WTC11 (cell line): Measurements from ENCODE around the gene EIF2S1. TPM values are rescaled to one million over a fixed set of nuclear protein-coding genes. Genes with fewer than 3 reads are reported as not detected.

Source experiments
- ATAC-seq: fragments of 200-7000 bp; cut with Tn5 transposase; 2 replicates; pipeline ENCODE4 v1.10.0; 2021; ENCODE audit warnings: mild to moderate bottlenecking, moderate library complexity
- CTCF ChIA-PET: fragments of 300-600 bp; sonication (Branson Sonifier 250); formaldehyde crosslinking; loops from one replicate; lab custom pipeline; 2021; ENCODE audit warnings: antibody characterized with exemption; lab: Charles Lee
- POLR2A ChIA-PET: fragments of 350-600 bp; sonication (Branson Sonifier 250); formaldehyde crosslinking; loops from one replicate; lab custom pipeline; 2021; ENCODE audit warnings: antibody characterized with exemption; lab: Charles Lee
- DNase-seq: peaks from one replicate; pipeline ENCODE4 v3.0.0; 2021; ENCODE audit warnings: low spot score
- H3K27ac Mint-ChIP-seq: 2 replicates; pipeline ENCODE4 v1.8.0; 2021; ENCODE audit warnings: mixed read lengths
- H3K27me3 Mint-ChIP-seq: 2 replicates; pipeline ENCODE4 v1.8.0; 2021; ENCODE audit warnings: low read depth, mild to moderate bottlenecking, moderate library complexity, mixed read lengths
- H3K36me3 Mint-ChIP-seq: 2 replicates; pipeline ENCODE4 v1.8.0; 2021; ENCODE audit warnings: mixed read lengths
- H3K4me1 Mint-ChIP-seq: 2 replicates; pipeline ENCODE4 v1.8.0; 2022; ENCODE audit warnings: mixed read lengths
- H3K4me3 Mint-ChIP-seq: 2 replicates; pipeline ENCODE4 v1.8.0; 2021; ENCODE audit warnings: mild to moderate bottlenecking, moderate library complexity, mixed read lengths
- H3K9me3 Mint-ChIP-seq: 2 replicates; pipeline ENCODE4 v1.8.0; 2021; ENCODE audit warnings: mixed read lengths
- AFF4 ChIP-seq: sonication (generic); formaldehyde crosslinking; IDR thresholded peaks from 2 replicates; pipeline ENCODE4 v1.8.1; 2023; ENCODE audit warnings: mild to moderate bottlenecking, missing genetic modification reagents, borderline replicate concordance
- CBFB ChIP-seq: sonication (generic); formaldehyde crosslinking; IDR thresholded peaks from 2 replicates; pipeline ENCODE4 v1.8.1; 2022; ENCODE audit warnings: mild to moderate bottlenecking, low read depth, missing genetic modification reagents
- CTCF ChIP-seq: fragments of 200-600 bp; IDR thresholded peaks from 2 replicates; pipeline ENCODE4 v1.8.0; 2022; ENCODE audit warnings: antibody characterized with exemption
- EMX1 ChIP-seq: fragments of 250-450 bp; sonication (Bioruptor Pico); IDR thresholded peaks from 2 replicates; pipeline ENCODE4 v1.8.0; 2021; ENCODE audit warnings: mild to moderate bottlenecking
- ETV6 ChIP-seq: sonication (generic); formaldehyde crosslinking; IDR thresholded peaks from 2 replicates; pipeline ENCODE4 v1.8.1; 2022; ENCODE audit warnings: mild to moderate bottlenecking, missing genetic modification reagents
- FOXP4 ChIP-seq: sonication (generic); formaldehyde crosslinking; IDR thresholded peaks from 2 replicates; pipeline ENCODE4 v1.8.0; 2022; ENCODE audit warnings: mild to moderate bottlenecking, missing genetic modification reagents
- IRF2 ChIP-seq: sonication (generic); formaldehyde crosslinking; IDR thresholded peaks from 2 replicates; pipeline ENCODE4 v1.8.0; 2022; ENCODE audit warnings: low read depth, missing genetic modification reagents, borderline replicate concordance
- KAT7 ChIP-seq: sonication (generic); formaldehyde crosslinking; IDR thresholded peaks from 2 replicates; pipeline ENCODE4 v1.8.1; 2023; ENCODE audit warnings: missing genetic modification reagents, mild to moderate bottlenecking, borderline replicate concordance
- NR1H2 ChIP-seq: sonication (generic); formaldehyde crosslinking; IDR thresholded peaks from 2 replicates; pipeline ENCODE4 v1.9.0; 2021; ENCODE audit warnings: mild to moderate bottlenecking, moderate library complexity, missing genetic modification reagents
- NR3C1 ChIP-seq: sonication (generic); formaldehyde crosslinking; conservative IDR thresholded peaks from 2 replicates; pipeline ENCODE4 v1.8.1; 2023; ENCODE audit warnings: low read depth, mild to moderate bottlenecking, missing genetic modification reagents
- OVOL2 ChIP-seq: fragments of 250-450 bp; sonication (Bioruptor Pico); IDR thresholded peaks from 2 replicates; pipeline ENCODE4 v1.9.0; 2021; ENCODE audit warnings: mild to moderate bottlenecking, borderline replicate concordance
- ZNF219 ChIP-seq: sonication (generic); formaldehyde crosslinking; IDR thresholded peaks from 2 replicates; pipeline ENCODE4 v1.8.0; 2023; ENCODE audit warnings: missing genetic modification reagents, mild to moderate bottlenecking, borderline replicate concordance
- ZNF263 ChIP-seq: sonication (generic); formaldehyde crosslinking; IDR thresholded peaks from 2 replicates; pipeline ENCODE4 v1.8.1; 2022; ENCODE audit warnings: low read depth, mild to moderate bottlenecking, moderate library complexity, missing genetic modification reagents
- total RNA-seq: library from RNA; stranded (reverse); gene quantifications from 3 replicates; pipeline ENCODE4 v1.2.3, GENCODE V29; 2021
- TF ChIP-seq, protein P1 (sequence below): sonication (generic); formaldehyde crosslinking; IDR thresholded peaks from 2 replicates; pipeline ENCODE4 v1.8.1; 2022; ENCODE audit warnings: missing genetic modification reagents, borderline replicate concordance
- TF ChIP-seq, protein P2 (sequence below): fragments of 250-450 bp; sonication (Bioruptor Pico); IDR thresholded peaks from 2 replicates; pipeline ENCODE4 v1.9.0; 2021; ENCODE audit warnings: mild to moderate bottlenecking
- TF ChIP-seq, protein P3 (sequence below): sonication (generic); formaldehyde crosslinking; IDR thresholded peaks from 2 replicates; pipeline ENCODE4 v1.8.1; 2022; ENCODE audit warnings: low read depth, missing genetic modification reagents, borderline replicate concordance

Gene EIF2S1
- total RNA-seq, 1 experiment from 2014 or later, result 137 TPM

DNA sequence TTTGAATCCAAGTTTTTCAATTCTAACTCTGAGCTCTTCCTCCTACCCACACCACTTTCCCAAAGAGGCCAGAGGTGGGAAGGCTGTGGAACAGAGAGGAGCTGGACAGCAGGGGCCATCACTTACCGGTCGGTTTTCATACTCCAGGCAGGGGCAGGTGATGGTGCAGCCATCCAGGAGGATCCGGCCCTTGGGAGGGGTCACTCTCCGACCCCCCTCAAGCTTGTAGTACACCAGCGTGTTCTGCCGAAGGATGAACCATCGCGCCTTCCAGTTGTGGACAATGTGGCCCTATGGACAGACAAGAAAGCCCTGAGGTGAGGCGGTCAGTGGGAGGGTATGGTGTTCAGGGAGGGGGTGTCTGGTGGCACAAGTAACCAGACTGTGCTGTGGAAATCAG lies 37.4 kb downstream of the EIF2S1 start:
- H3K27ac Mint-ChIP-seq, result no peak overlapping the region
- H3K27me3 Mint-ChIP-seq, result no peaks in the 10 kb centered on the region
- no peak for TF ChIP-seq CTCF
- no peak for TF ChIP-seq ZNF219 (CRISPR knock-in tag)
- no peak for TF ChIP-seq NR1H2 (CRISPR knock-in tag)
- TF ChIP-seq ETV6 (CRISPR knock-in tag), result no peak
- no peak for TF ChIP-seq AFF4 (CRISPR knock-in tag)
- TF ChIP-seq, protein P1, sequence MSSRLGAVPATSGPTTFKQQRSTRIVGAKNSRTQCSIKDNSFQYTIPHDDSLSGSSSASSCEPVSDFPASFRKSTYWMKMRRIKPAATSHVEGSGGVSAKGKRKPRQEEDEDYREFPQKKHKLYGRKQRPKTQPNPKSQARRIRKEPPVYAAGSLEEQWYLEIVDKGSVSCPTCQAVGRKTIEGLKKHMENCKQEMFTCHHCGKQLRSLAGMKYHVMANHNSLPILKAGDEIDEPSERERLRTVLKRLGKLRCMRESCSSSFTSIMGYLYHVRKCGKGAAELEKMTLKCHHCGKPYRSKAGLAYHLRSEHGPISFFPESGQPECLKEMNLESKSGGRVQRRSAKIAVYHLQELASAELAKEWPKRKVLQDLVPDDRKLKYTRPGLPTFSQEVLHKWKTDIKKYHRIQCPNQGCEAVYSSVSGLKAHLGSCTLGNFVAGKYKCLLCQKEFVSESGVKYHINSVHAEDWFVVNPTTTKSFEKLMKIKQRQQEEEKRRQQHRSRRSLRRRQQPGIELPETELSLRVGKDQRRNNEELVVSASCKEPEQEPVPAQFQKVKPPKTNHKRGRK (CRISPR knock-in tag), result no peak
- no peak for TF ChIP-seq ZNF263 (CRISPR knock-in tag)
- POLR2A ChIA-PET, result no interaction called here
- DNase-seq (no peak), ATAC-seq (no peak)
- H3K4me3 Mint-ChIP-seq, result no peak overlapping the region
- CTCF ChIA-PET, result interaction anchor here (0.7 to 1.4 kb wide), 3 partner anchors 23 to 298 kb away, joined by 3 to 4 read pairs (median 3); no protein-coding TSS in a partner anchor
- H3K9me3 Mint-ChIP-seq, result peaks cover 2% of the 10 kb centered on the region
- H3K36me3 Mint-ChIP-seq, result no peaks in the 10 kb centered on the region
- peaks cover 6% of the 10 kb centered on the region for H3K4me1 Mint-ChIP-seq

DNA sequence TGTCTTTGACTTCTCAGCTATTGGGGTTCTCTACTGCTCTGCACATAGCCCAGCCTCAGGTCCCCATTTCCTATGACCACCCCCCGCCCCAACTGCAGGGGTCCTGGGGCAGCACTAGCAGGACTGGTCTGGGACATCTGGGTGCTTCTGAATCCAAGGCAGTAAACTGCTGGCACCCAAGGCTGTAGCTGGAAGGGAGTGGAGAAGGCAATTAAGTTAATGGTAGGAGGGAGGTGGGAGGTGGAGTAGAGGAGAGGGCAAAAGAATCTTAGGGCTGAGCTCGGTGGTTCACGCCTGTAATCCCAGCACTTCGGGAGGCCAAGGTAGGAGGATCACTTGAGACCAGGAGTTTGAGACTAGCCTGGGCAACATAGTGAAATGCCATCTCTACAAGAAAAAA lies 40.3 kb downstream of the EIF2S1 start:
- DNase-seq, result no peak
- CTCF ChIA-PET, result interaction anchor here (0.8 to 1.1 kb wide), 2 partner anchors 19 to 41 kb away, joined by 4 to 6 read pairs; partner anchors contain the start of gene ATP6V1D

More for the DNA sequence above, 40.3 kb downstream of the EIF2S1 start:
- Mint-ChIP-seq H3K4me1 (peaks cover 6% of the 10 kb centered on the region), H3K27ac (no peak overlapping the region)
- POLR2A ChIA-PET, result no interaction called here
- no peak for ATAC-seq
- TF ChIP-seq IRF2 (CRISPR knock-in tag), result no peak
- no peak for TF ChIP-seq NR3C1 (CRISPR knock-in tag)
- no peak for TF ChIP-seq KAT7 (CRISPR knock-in tag)
- TF ChIP-seq, protein P2, sequence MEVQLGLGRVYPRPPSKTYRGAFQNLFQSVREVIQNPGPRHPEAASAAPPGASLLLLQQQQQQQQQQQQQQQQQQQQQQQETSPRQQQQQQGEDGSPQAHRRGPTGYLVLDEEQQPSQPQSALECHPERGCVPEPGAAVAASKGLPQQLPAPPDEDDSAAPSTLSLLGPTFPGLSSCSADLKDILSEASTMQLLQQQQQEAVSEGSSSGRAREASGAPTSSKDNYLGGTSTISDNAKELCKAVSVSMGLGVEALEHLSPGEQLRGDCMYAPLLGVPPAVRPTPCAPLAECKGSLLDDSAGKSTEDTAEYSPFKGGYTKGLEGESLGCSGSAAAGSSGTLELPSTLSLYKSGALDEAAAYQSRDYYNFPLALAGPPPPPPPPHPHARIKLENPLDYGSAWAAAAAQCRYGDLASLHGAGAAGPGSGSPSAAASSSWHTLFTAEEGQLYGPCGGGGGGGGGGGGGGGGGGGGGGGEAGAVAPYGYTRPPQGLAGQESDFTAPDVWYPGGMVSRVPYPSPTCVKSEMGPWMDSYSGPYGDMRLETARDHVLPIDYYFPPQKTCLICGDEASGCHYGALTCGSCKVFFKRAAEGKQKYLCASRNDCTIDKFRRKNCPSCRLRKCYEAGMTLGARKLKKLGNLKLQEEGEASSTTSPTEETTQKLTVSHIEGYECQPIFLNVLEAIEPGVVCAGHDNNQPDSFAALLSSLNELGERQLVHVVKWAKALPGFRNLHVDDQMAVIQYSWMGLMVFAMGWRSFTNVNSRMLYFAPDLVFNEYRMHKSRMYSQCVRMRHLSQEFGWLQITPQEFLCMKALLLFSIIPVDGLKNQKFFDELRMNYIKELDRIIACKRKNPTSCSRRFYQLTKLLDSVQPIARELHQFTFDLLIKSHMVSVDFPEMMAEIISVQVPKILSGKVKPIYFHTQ (CRISPR knock-in tag), result no peak
- TF ChIP-seq CBFB, result no peak
- TF ChIP-seq OVOL2 (CRISPR knock-in tag), result no peak
- no peak for TF ChIP-seq FOXP4 (CRISPR knock-in tag)
- TF ChIP-seq EMX1 (CRISPR knock-in tag), result no peak
- TF ChIP-seq, protein P3, sequence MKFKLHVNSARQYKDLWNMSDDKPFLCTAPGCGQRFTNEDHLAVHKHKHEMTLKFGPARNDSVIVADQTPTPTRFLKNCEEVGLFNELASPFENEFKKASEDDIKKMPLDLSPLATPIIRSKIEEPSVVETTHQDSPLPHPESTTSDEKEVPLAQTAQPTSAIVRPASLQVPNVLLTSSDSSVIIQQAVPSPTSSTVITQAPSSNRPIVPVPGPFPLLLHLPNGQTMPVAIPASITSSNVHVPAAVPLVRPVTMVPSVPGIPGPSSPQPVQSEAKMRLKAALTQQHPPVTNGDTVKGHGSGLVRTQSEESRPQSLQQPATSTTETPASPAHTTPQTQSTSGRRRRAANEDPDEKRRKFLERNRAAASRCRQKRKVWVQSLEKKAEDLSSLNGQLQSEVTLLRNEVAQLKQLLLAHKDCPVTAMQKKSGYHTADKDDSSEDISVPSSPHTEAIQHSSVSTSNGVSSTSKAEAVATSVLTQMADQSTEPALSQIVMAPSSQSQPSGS (CRISPR knock-in tag), result no peak
- TF ChIP-seq, all 79 proteins: peak for 0
- H3K27me3 Mint-ChIP-seq, result peaks cover 3% of the 10 kb centered on the region; the same call in 1 of the 2 replicates
- no peak overlapping the region for H3K4me3 Mint-ChIP-seq
- H3K9me3 Mint-ChIP-seq, result peaks cover 9% of the 10 kb centered on the region
- H3K36me3 Mint-ChIP-seq, result no peaks in the 10 kb centered on the region
